WTC11 (cell line): ENCODE measurements around the gene BRSK2.

Source experiments
- HMGXB4 ChIP-seq: sonication (generic); formaldehyde crosslinking; IDR thresholded peaks from 2 replicates; pipeline ENCODE4 v1.8.1; 2023; ENCODE audit warnings: mild to moderate bottlenecking, moderate library complexity, missing genetic modification reagents
- MLX ChIP-seq: sonication (generic); formaldehyde crosslinking; IDR thresholded peaks from 2 replicates; pipeline ENCODE4 v1.8.1; 2023; ENCODE audit warnings: mild to moderate bottlenecking, missing genetic modification reagents, moderate library complexity
- USF1 ChIP-seq: sonication (generic); formaldehyde crosslinking; IDR thresholded peaks from 2 replicates; pipeline ENCODE4 v1.8.0; 2022; ENCODE audit warnings: mild to moderate bottlenecking, missing genetic modification reagents
- ZNF121 ChIP-seq: sonication (generic); formaldehyde crosslinking; IDR thresholded peaks from 2 replicates; pipeline ENCODE4 v1.8.0; 2023; ENCODE audit warnings: missing genetic modification reagents

GRCh38 chr11:1458340-1459218 is 68.8 kb downstream of the BRSK2 start:
- no peak for TF ChIP-seq HMGXB4
- TF ChIP-seq MLX (CRISPR knock-in tag): no peak
- no peak for TF ChIP-seq USF1
- TF ChIP-seq ZNF121 (CRISPR knock-in tag): no peak
